RPMI7951 (cell line): Measurements from ENCODE around the gene AMHR2. TPM values are rescaled to one million over a fixed set of nuclear protein-coding genes. Genes with fewer than 3 reads are reported as not detected.

ENCODE experiments used
- DNase-seq: peaks from one replicate; pipeline ENCODE4 v3.0.0-alpha.2; 2012; ENCODE audit warnings: low read depth
- total RNA-seq: library from RNA; depleted of rRNA; stranded (reverse); fragments of >200 nt; shearing (Covaris generic); gene quantifications from 2 replicates; pipeline ENCODE4 v1.2.3, GENCODE V29; 2014; rRNA removed

AMHR2 gene
- total RNA-seq, 1 experiment from 2014 or later = not detected

DNA sequence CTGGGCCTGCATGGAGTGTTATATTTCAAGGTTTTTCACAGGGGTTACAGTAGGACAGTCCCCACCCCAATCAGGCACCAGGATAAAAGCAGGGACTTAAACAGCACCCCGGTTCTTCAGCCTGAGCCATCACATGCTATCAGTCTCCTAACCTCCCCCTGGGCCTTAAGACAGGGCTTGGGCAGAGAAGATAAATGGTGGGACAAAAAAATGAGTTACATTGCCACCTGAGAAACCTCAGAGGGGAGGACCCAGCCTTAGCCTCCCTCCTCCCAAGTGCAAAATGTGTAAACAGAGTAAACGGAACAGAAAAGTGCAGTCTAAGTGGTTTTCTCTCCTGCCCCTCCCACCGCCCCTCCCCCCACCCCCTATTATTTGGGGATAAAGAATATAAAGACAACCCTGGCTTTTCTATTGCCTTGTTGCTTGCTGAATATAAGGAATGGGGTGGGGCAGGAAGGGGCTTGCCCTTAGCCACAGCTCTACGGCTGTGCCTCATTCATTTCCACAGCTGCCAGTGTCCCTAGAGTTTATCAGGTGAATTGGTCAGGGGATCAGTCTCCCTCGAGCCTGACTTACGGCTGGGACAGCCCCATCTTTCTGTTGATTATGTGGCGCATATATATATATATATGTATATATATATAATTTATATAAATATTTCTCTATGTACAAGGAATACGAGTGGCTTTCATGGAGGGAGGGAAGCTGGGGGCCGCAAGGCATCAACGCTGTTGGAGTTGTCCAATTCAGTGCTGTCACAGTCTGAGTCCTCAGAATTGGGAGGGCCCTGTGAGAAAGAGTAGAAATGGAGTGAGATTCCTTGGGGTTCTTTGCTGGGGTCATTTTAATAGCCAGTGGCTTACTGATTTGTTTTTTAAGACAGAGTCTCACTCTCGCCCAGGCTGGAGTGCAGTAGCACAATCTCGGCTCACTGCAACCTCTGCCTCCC lies 57.1 kb downstream of the AMHR2 start:
- DNase-seq = no peak

Other genes starting within 250 kb of the AMHR2 start
- 6.6 and 8.6 TPM in 2 replicates for gene ZNF740, start 243.1 kb upstream of the AMHR2 start, total RNA-seq
- 1.8 and 5.3 TPM in 2 replicates for gene CSAD, start 242.9 kb upstream of the AMHR2 start, total RNA-seq
- gene ITGB7, start 216.6 kb upstream of the AMHR2 start, total RNA-seq = 0.96 and 1.1 TPM in 2 replicates
- gene RARG, start 191.6 kb upstream of the AMHR2 start, total RNA-seq = 11.1 and 13.8 TPM in 2 replicates
- 11.3 and 12.6 TPM in 2 replicates for gene ESPL1, start 155.6 kb upstream of the AMHR2 start, total RNA-seq
- gene PFDN5, start 128.3 kb upstream of the AMHR2 start, total RNA-seq = 480 and 497 TPM in 2 replicates
- 55.9 and 60.0 TPM in 2 replicates for gene MYG1, start 124.2 kb upstream of the AMHR2 start, total RNA-seq
- gene AAAS, start 102.2 kb upstream of the AMHR2 start, total RNA-seq = 43.9 and 56.0 TPM in 2 replicates
- gene SP7, start 87.5 kb upstream of the AMHR2 start, total RNA-seq = not detected in 2 replicates
- 29.3 and 35.2 TPM in 2 replicates for gene SP1, start 43.7 kb upstream of the AMHR2 start, total RNA-seq
- gene PRR13, start 17.9 kb downstream of the AMHR2 start, total RNA-seq = 83.5 and 86.6 TPM in 2 replicates
- gene PCBP2, start 28.2 kb downstream of the AMHR2 start, total RNA-seq = 132 and 135 TPM in 2 replicates
- 8.1 and 9.1 TPM in 2 replicates for gene MAP3K12, start 75.6 kb downstream of the AMHR2 start, total RNA-seq
- 50.3 and 62.6 TPM in 2 replicates for gene TARBP2, start 77.4 kb downstream of the AMHR2 start, total RNA-seq
- not detected in 2 replicates for gene NPFF, start 83.6 kb downstream of the AMHR2 start, total RNA-seq
- 6.4 and 8.9 TPM in 2 replicates for gene ATF7, start 202.5 kb downstream of the AMHR2 start, total RNA-seq